ENCODE results near the gene SYNPR. TPM values are rescaled to one million over a fixed set of nuclear protein-coding genes. Genes with fewer than 3 reads are reported as not detected.

Gene SYNPR
- total and polyA plus RNA-seq, 2 donors from 2014 or later: not detected

DNA sequence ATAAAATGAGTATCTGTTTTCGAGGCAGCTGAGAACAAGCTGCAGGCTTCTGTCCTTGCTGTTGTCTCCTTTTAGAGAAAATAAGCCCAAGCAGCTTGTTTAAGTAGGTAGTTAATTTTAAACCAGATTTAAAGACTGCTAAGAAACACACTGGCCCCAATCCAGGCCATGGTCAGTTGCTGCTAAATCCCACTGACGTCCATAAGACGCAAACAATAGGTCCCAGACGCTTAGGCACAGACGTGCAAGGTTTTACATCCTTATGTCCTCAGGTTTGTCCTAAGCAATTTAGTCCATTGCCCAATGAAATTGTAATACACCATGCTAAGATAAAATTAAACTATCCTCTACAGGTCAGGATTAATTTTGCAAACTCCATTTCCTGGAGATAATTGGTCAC, 254.4 kb downstream of the SYNPR start:
- intact Hi-C loops (cut with DNase I): no loop called here
- Histone ChIP-seq H3K4me1 (ENCODE audit: control insufficient read depth in 2 of 3, insufficient read depth in 2 of 3, low read depth in 1 of 3, low read length in 3 of 3) (no peaks in the 10 kb centered on the region), H3K36me3 (ENCODE audit: control insufficient read depth in 2 of 3, insufficient read depth in 3 of 3, low read length in 3 of 3) (no peaks in the 10 kb centered on the region), H3K9me3 (ENCODE audit: control insufficient read depth in 2 of 3, insufficient read depth in 1 of 3, low read length in 3 of 3) (no peaks in the 10 kb centered on the region), H3K4me3 (ENCODE audit: low read length in 3 of 3) (no peak overlapping the region), H3K27ac (ENCODE audit: low read depth in 2 of 2, low read length in 2 of 2) (no peak overlapping the region), H3K27me3 (ENCODE audit: control insufficient read depth, insufficient read depth, low read length) (no peaks in the 10 kb centered on the region), H3K9ac (ENCODE audit: low read length in 3 of 3) (no peak overlapping the region)
- FAIRE-seq: no peak
- no peak for DNase-seq
- TF ChIP-seq CTCF (IDR thresholded peaks at IDR 0.05; ENCODE audit: borderline replicate concordance, extremely low read depth, insufficient read depth): no peak

DNA sequence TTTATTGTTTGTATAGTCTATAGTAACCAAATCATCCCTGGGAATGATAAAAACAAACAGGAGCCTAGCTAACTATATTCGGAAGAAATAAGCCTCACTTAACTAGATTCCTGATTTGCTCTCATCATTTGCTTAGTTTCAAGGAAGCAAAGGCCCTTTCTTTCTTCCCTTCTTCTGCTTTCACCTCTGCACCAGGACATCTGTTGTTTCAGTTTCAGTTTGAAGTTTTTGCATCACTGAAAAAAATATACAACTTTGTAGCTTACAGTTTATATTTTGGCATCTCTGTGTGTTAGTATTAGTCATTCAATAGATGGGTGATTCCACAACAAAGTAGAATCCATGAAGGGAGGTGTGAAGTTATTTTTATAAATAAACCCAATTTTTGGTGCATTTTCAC, 260.8 kb downstream of the SYNPR start:
- no peaks in the 10 kb centered on the region for H3K9me3 ChIP-seq (ENCODE audit: control insufficient read depth in 2 of 3, insufficient read depth in 1 of 3, low read length in 3 of 3)
- H3K4me1 ChIP-seq (ENCODE audit: control insufficient read depth in 2 of 3, insufficient read depth in 2 of 3, low read depth in 1 of 3, low read length in 3 of 3): no peaks in the 10 kb centered on the region
- no peak overlapping the region for H3K27ac ChIP-seq (ENCODE audit: low read depth in 2 of 2, low read length in 2 of 2)
- H3K9ac ChIP-seq (ENCODE audit: low read length in 3 of 3): no peak overlapping the region
- FAIRE-seq (no peak), DNase-seq (peak in 1 of 5 donors; percentile 24)
- no peaks in the 10 kb centered on the region for H3K36me3 ChIP-seq (ENCODE audit: control insufficient read depth in 2 of 3, insufficient read depth in 3 of 3, low read length in 3 of 3)
- intact Hi-C loops (cut with DNase I): no loop called here
- TF ChIP-seq CTCF (IDR thresholded peaks at IDR 0.05; ENCODE audit: borderline replicate concordance, extremely low read depth, insufficient read depth): no peak
- H3K4me3 ChIP-seq (ENCODE audit: low read length in 3 of 3): no peak overlapping the region
- H3K27me3 ChIP-seq (ENCODE audit: control insufficient read depth, insufficient read depth, low read length): no peaks in the 10 kb centered on the region

DNA sequence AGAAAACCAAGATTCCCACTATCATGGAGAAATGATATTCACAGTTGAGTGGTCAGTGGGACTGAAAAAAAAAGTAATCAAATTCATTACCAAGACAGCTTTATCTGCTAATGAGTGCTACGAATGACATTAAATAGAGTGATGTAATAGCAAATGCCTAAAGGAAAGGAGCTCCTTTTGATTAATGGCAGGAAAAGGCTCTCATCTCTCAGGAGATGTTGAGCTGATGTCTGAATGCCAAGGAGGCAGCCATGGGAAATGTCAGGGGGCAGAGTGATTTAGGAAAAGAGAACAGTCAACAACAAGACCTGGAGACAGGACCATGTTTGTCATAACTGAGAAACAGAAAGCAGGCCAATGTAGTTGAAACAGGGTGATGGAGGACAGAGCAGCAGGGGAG, 277.7 kb downstream of the SYNPR start:
- intact Hi-C loops (cut with DNase I): no loop called here
- Histone ChIP-seq H3K9ac (ENCODE audit: low read length in 3 of 3) (no peak overlapping the region), H3K36me3 (ENCODE audit: control insufficient read depth in 2 of 3, insufficient read depth in 3 of 3, low read length in 3 of 3) (no peaks in the 10 kb centered on the region), H3K27me3 (ENCODE audit: control insufficient read depth, insufficient read depth, low read length) (no peaks in the 10 kb centered on the region), H3K27ac (ENCODE audit: low read depth in 2 of 2, low read length in 2 of 2) (no peak overlapping the region), H3K4me1 (ENCODE audit: control insufficient read depth in 2 of 3, insufficient read depth in 2 of 3, low read depth in 1 of 3, low read length in 3 of 3) (no peaks in the 10 kb centered on the region), H3K4me3 (ENCODE audit: low read length in 3 of 3) (no peak overlapping the region), H3K9me3 (ENCODE audit: control insufficient read depth in 2 of 3, insufficient read depth in 1 of 3, low read length in 3 of 3) (no peaks in the 10 kb centered on the region)
- FAIRE-seq (no peak), DNase-seq (no peak)
- TF ChIP-seq CTCF (IDR thresholded peaks at IDR 0.05; ENCODE audit: borderline replicate concordance, extremely low read depth, insufficient read depth): no peak

DNA sequence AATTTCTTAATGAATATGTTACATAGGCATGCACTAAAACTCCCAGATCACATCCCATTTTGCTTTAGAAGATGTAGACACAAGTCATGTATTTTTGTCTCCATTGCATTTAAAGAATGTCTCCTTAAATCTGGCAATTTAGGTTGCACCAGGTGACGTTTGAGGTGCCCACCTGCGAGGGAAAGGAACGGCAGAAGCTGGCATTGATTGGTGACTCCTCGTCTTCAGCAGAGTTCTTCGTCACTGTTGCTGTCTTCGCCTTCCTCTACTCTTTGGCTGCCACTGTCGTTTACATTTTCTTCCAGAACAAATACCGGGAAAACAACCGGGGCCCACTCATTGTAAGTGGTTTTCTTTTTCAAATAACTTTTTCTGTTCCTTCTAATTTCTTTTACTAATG, 278.3 kb downstream of the SYNPR start:
- no peak overlapping the region for H3K9ac ChIP-seq (ENCODE audit: low read length in 3 of 3)
- no peaks in the 10 kb centered on the region for H3K36me3 ChIP-seq (ENCODE audit: control insufficient read depth in 2 of 3, insufficient read depth in 3 of 3, low read length in 3 of 3)
- intact Hi-C loops (cut with DNase I): no loop called here
- FAIRE-seq (no peak), DNase-seq (no peak)
- H3K4me1 ChIP-seq (ENCODE audit: control insufficient read depth in 2 of 3, insufficient read depth in 2 of 3, low read depth in 1 of 3, low read length in 3 of 3): no peaks in the 10 kb centered on the region
- H3K4me3 ChIP-seq (ENCODE audit: low read length in 3 of 3): no peak overlapping the region
- TF ChIP-seq CTCF (IDR thresholded peaks at IDR 0.05; ENCODE audit: borderline replicate concordance, extremely low read depth, insufficient read depth): no peak
- H3K9me3 ChIP-seq (ENCODE audit: control insufficient read depth in 2 of 3, insufficient read depth in 1 of 3, low read length in 3 of 3): no peaks in the 10 kb centered on the region
- no peak overlapping the region for H3K27ac ChIP-seq (ENCODE audit: low read depth in 2 of 2, low read length in 2 of 2)
- no peaks in the 10 kb centered on the region for H3K27me3 ChIP-seq (ENCODE audit: control insufficient read depth, insufficient read depth, low read length)

Data from kidney (tissue), 14 donors.